GM18526 (cell line): ENCODE results near the gene SFXN2.

Source experiments
- POLR2A ChIP-seq: IDR thresholded peaks from 3 replicates; pipeline ENCODE4 v1.6.1; 2011; ENCODE audit not compliant: insufficient read length; ENCODE audit errors: extremely low read depth

Gene SFXN2

DNA sequence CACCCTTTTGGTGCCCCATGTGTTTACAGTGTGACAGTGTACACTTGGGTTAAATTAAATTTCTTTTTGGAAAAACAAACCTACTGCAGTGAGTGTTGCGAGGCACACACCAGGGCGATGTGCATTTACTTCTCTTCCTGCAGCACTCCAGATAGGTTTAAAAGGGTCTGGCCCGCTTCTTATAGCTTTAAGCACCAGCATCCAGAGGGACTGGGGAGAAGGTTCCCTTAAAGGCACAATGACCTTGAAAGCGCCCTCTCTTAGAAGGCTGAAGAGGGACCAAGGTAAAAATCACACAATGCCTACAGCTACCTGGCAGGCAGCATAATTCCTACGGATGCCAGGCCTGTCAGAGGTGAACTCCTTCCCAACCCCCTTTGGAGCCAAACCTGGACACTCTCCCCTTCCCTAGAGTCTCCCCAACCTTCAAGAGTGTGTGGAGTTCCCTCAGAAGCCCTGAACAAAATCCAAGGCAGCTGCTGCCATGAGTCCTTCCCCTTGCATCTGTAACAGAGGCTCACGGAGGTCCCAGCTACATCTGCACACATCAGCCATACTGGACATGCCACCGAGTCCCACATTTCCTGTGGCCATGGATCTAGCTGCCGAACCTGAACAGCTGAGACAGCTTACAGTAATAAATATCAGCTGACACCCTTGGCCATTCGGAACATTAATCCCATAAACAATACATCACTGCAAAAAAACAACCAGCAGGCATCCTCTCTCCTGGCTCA, 36.9 kb upstream of the SFXN2 start:
- TF ChIP-seq POLR2A: no peak

DNA sequence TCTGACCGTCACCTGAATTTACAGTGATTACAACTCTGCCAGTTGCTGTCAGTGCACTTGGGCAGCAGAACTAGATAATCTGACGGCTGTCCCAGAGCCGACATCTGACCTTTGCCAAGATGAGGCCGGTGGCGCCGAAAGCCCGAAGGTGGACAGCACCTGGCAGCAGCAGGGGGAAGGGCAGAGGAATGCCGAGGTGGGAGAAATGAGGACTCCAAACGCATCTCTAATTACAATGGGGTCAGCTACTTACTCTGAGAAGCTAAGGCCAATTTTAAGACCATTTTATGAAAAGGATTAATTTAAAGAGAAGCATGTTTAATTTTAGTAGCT, 36.4 kb upstream of the SFXN2 start:
- no peak for TF ChIP-seq POLR2A

DNA sequence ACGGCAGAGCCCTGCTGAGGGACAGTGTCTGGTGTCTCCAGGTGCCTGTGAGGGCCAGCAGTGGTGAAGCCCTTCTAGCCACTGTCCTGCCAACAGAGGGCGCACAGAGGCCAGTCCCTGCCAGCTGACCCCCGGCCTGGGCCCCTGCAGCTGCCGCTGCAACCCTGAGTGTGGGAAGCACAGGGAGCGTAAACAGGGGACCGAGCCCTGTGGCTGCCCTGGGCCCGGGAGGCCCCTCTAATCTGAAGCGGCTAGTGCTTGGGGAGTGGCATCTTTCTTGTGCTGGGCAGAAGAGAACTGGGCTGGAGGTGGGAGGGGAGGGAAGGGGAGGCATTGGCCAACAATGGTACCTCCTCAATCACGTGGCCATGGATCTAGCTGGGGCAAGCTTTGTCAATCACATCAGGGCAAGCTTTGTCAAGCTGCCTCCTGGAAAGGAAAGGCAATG, 35.6 kb upstream of the SFXN2 start:
- no peak for TF ChIP-seq POLR2A

DNA sequence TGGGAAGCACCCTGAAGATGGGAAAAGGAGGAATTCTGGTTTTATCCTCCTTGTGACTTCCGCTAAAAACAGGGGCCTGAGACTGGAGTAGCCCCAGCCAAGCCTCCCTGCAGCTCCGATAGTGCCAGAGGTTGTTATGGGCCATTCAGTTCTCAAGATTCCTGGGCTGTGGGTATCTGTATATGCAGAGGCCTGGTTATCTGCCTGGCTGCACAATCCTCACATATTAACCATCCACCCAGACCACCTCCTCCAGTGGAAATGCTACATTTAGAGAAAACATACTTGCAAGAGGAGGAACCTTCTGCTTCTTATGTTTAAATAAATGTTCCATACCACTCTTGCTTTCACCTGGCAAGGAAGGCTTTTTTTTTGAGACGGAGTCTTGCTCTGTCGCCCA, 34.8 kb upstream of the SFXN2 start:
- no peak for TF ChIP-seq POLR2A

DNA sequence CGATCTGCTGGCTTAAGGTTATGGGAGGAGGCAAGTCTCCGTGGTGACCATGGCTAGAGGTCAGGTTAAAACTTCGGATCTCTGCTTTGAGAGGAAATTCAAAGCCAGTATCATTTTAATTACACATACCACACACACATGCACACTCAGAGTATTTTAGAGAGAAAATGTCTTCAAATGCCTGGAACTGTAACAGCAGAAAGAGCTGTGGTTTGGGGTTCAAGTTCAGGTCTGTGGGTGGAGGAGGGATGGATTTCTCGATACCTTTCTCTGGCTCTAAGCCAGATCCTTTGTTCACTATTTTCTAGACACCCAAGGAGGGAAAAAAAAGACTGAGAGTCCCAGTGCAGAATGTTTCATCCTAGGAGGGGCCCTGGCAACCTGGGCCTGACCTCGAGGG, 32.7 kb upstream of the SFXN2 start:
- no peak for TF ChIP-seq POLR2A

DNA sequence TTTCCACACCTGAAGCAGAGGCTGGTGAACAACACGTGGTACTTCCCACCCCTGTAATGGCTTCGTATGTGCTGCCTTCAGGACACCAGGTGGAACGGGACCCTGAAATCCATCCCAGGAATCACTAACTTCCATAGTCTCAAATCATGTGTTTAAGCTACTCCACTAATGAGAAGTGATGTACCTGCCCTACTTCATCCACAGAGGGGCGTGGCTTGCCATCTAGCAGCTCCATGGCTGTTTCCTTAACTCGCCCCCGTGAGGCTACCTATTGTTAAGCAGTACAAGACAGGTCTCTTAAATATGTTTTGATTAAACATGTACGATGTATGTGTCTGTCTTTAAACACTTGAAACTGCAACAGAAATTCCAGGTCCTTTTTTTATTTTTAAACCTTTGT, 32.0 kb upstream of the SFXN2 start:
- no peak for TF ChIP-seq POLR2A

DNA sequence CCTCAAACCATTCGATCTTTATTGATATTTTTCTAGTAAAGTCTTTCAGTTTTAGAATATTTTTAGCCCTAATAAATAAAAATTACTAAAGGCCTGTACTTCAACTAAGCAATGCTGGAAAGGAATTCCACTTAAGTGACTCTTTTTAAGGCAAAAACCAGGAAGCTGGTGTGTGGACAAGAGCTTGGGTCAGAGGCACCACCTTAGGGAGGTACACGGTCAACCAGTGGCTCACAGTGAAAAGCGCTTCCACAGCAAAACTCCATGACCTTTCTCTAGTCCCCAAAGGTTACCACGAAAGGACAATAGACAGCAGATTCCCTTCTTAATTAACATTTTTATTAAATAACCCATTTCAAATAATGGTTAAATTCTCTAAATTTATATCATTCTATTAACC, 31.5 kb upstream of the SFXN2 start:
- TF ChIP-seq POLR2A: no peak

DNA sequence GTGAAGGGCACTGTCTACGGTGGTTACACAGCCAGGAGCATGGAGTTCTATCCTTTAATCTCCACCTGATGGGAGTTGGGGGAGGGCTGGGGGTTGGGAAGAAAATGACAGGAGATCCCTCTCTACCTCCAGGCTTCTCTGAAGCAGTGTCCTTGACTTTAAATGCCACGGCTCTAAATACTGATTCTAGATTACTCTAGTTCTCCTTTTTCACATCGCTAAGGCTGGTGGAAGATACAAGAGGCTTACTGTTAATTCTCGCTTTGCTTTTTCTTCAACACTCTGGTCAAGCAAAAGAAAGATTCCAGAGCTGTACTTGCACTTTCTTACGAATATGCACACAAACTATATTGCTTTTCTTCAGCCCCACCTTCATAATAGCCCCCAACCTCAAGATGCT, 30.7 kb upstream of the SFXN2 start:
- TF ChIP-seq POLR2A: no peak

DNA sequence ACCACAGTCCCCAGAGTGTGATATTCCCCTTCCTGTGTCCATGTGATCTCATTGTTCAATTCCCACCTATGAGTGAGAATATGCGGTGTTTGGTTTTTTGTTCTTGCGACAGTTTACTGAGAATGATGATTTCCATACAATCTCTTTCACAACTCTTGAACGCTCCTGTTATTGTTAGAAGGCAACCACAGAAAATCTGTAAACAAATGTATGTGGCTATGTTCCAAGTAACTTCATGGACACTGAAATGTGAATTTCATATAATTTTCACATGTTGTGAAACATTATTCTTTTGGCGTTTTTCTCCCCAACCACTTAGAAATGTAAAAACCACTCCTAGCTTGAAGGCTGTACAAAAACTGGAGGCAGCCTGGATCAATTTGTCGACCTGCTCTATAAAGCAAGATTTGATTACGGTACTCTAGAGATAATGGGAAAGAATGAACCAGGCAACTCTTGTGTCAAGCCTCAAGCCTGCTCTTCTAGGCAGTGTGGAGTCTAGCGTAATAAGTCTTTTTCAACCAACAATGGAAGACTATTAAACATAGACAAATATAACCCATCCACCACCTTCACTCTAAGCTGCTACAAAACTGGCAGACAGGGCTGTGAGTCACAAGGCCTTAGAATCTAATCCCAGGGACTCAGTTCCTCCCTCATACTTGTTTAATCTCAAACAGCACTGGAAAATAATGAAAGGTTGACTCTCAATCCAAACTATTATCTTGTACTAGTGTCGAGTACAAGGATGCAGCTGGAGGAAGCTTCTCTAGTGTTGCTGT, 23.0 kb upstream of the SFXN2 start:
- TF ChIP-seq POLR2A: no peak

DNA sequence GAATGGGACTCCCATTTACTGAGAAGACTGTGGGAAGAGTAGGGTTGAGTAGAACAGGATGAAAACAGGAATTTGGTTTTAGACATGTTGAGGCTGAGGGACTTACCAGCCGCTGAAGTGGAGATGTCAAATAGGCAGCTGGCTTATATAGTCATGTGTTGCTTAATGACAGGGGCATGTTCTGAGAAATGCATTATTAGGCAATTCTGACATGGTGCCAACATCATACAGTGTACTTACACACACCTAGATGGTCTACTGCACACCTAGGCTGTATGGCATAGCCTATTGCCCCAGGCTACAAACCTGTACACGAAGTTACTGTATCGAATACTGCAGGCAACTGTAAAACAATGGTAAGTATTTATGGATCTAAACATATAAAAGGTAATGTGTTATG, 17.7 kb upstream of the SFXN2 start:
- no peak for TF ChIP-seq POLR2A

DNA sequence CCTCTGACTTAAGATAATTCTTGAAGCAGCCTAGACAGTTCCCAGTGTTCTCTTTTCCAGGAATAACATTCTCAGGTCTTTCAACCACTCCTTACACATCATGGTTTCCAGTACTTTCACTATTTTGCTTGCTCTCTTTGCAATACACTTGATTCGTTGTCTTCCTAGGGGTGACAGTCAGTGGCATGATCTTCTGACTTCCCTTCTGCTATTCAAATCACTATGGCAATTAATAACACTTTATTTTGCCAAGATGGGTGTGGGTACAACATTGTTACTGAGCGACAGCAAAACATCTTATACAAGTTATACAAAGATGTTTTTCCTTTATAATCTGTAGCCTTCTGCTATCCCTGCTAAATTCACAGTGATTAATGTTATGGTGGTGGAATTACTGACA, 15.5 kb upstream of the SFXN2 start:
- TF ChIP-seq POLR2A: no peak

DNA sequence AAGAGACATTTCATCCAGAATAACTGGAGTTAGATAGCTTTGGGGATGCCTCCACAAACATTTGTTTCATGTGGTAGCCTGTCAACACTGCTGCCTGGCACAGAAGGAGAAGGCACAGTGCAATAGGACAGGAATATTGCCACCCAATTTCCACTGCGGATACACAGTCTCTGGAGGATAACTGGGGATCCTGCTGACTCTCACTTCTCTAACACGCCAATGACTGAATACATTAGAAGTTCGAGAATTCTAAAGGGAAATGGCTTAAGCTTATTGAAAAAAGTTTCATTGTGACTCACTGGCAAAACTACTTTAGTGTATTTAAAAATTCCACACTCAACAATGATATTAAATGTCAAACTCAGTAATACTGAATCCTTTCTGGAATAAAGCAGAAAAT, 13.2 kb upstream of the SFXN2 start:
- no peak for TF ChIP-seq POLR2A

DNA sequence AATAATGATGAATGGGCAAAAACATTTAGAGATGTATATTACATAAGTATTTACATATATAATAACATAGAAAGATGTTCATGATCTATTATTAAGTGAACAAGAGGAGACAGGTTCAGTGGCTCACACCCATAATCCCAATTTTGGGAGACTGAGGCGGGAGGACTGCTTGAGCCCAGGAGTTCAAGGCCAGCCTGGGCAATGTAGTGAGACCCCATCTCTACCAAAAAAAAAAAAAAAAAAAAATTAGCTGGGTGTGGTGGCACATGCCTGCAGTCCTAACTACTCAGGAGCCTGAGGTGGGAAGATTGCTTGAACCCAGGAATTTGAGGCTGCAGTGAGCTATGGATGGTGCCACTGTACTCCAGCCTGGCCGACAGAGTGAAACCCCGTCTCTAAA, 12.6 kb upstream of the SFXN2 start:
- no peak for TF ChIP-seq POLR2A

DNA sequence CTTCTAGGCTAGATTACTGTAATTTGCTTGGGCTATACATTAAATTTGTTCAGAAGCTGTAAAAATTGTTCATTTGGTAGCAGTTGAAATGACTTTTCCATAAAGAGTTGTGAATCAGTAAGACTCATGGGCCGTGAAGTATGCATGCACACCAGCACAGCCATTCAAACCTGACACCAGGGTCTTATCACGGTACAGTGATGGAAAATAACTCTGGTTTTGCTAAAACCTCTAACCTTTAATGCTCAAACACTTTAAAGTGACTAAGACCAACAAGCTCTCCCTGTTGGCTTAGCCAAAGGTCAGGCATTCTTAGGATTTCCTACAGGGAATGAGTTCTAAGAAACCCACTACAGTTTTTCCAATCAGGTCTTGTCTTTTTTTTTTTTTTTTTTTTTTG, 11.7 kb upstream of the SFXN2 start:
- no peak for TF ChIP-seq POLR2A

DNA sequence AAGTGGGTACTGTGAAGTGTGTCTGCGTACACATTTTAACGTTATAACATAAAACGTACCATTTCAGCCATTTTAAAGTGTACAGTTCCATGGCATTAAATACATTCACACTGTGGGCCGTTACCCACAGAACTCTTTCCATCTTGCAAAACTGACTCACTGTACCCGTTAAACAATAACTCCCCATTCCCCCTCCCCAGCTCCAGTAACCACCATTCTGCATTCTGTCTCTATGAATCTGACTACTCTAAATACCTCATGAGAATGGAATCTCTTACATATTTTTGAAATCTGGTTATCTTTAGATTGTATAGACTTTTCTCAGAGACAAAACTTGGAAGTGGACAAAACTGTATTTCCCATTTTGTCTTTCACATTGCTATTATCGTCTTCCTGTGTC, 9.5 kb upstream of the SFXN2 start:
- no peak for TF ChIP-seq POLR2A

DNA sequence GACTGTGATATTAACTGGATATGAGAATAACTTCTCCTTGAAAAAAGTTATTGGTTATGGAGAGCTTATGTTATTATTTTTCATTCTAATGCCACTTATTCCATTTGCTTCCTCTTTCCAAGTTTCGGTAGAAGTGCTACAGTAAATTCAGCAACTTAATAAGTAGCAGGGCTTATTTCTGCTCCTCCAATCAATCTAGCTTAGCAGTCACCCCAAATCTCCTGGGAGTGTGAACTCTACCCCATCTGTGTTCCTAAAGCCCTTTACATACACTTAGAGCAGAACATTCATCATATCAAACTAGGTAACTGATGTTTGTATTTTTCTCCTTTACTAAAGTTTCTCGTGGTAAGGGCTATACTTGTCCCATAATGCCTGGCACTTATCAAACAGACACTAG, 8.9 kb upstream of the SFXN2 start:
- TF ChIP-seq POLR2A: no peak

DNA sequence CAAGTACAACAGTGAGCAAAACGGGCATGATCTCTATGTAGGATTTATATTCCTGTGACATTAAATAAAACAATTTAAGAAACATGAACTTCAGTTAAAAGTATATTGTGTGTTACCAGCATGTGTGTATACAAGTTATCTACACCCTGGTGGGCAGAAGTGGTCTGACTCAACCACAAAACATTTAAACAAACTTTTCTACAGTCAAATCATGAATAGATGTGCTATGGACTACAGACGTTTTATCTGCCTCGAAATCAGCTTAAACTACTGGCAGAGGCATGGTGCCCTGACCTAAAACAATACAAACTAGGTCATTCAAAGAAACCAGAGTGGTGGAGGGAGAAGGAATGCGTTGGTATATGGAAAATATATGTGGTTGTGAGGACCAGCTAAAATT, 3.8 kb upstream of the SFXN2 start:
- no peak for TF ChIP-seq POLR2A
